Suppressor macrophage treated with lipopolysaccharide for 4 hours (primary cell): ENCODE data around the gene KATNB1.
"Not testable (repeated sequence)": the region's sequence is repeated elsewhere in the genome, so short reads cannot be mapped to it uniquely, and the experiment has no call there.

Experiments used
- DNase-seq: peaks from one replicate; pipeline ENCODE4 v3.0.0-alpha.2; 2020

KATNB1 gene

GRCh38 chr16:57728336-57729181 is 7.0 kb upstream of the KATNB1 start:
- DNase-seq = no peak

- DNase-seq = no peak
Measured at GRCh38 chr16:57729182-57729484, 6.4 kb upstream of the KATNB1 start.

- DNase-seq = not testable (repeated sequence)
Measured at GRCh38 chr16:57729852-57730251, 5.7 kb upstream of the KATNB1 start.

- no peak for DNase-seq
Measured at GRCh38 chr16:57730771-57731730, 4.5 kb upstream of the KATNB1 start.

GRCh38 chr16:57732037-57732436 is 3.5 kb upstream of the KATNB1 start:
- DNase-seq = peak; percentile 66

GRCh38 chr16:57732714-57733113 is 2.9 kb upstream of the KATNB1 start:
- peak; percentile 15 for DNase-seq

GRCh38 chr16:57734308-57734924 is 1.2 kb upstream of the KATNB1 start:
- DNase-seq = no peak

GRCh38 chr16:57734925-57735754 is 430 bp upstream of the KATNB1 start:
- peak; percentile 100 for DNase-seq

GRCh38 chr16:57736419-57737351 is 1.1 kb downstream of the KATNB1 start:
- DNase-seq = peak; percentile 74

- DNase-seq = no peak
Measured at GRCh38 chr16:57738844-57739243, 3.3 kb downstream of the KATNB1 start.

- DNase-seq = no peak
Measured at GRCh38 chr16:57739756-57740422, 4.3 kb downstream of the KATNB1 start.

GRCh38 chr16:57740423-57741071 is 5.0 kb downstream of the KATNB1 start:
- no peak for DNase-seq

GRCh38 chr16:57741660-57742191 is 6.2 kb downstream of the KATNB1 start:
- DNase-seq = no peak

GRCh38 chr16:57742543-57742942 is 7.0 kb downstream of the KATNB1 start:
- DNase-seq = no peak

- no peak for DNase-seq
Measured at GRCh38 chr16:57743458-57743857, 7.9 kb downstream of the KATNB1 start.

GRCh38 chr16:57743886-57744641 is 8.5 kb downstream of the KATNB1 start:
- DNase-seq = no peak

- DNase-seq = no peak
Measured at GRCh38 chr16:57744642-57744903, 9.0 kb downstream of the KATNB1 start.

- no peak for DNase-seq
Measured at GRCh38 chr16:57745768-57746167, 10.2 kb downstream of the KATNB1 start.

GRCh38 chr16:57746316-57746715 is 10.7 kb downstream of the KATNB1 start:
- DNase-seq = not testable (repeated sequence)
